B cell (primary cell): Measurements from ENCODE around the gene WDR48. TPM values are rescaled to one million over a fixed set of nuclear protein-coding genes. Genes with fewer than 3 reads are reported as not detected.

Experiments used
- ATAC-seq: fragments of 200-7000 bp; cut with Tn5 transposase; one replicate; pipeline ENCODE4 v1.10.0; 2021; ENCODE audit warnings: low read depth, mild to moderate bottlenecking, moderate number of reproducible peaks, moderate library complexity
- CTCF ChIA-PET: fragments of 350-600 bp; sonication (Branson Sonifier 250); formaldehyde crosslinking; loops from one replicate; lab custom pipeline; 2021; ENCODE audit warnings: antibody characterized with exemption, inconsistent platforms; lab: Charles Lee
- POLR2A ChIA-PET: fragments of 350-600 bp; sonication (Branson Sonifier 250); formaldehyde crosslinking; loops from one replicate; lab custom pipeline; 2021; ENCODE audit warnings: antibody characterized with exemption; lab: Charles Lee
- DNase-seq: peaks from one replicate; pipeline ENCODE4 v3.0.0; 2013
- H2AFZ ChIP-seq: 2 replicates; pipeline ENCODE4 v1.6.1; 2012; ENCODE audit warnings: mild to moderate bottlenecking, low read depth, low read length; ENCODE audit not compliant: insufficient read depth, poor library complexity, severe bottlenecking
- H3K27ac ChIP-seq, 2 donors: 1 replicate in 1 of 2; 2 replicates in 1 of 2; pipeline ENCODE4 v1.5.1; 2012 to 2013; ENCODE audit warnings: low read length in 2 of 2, mild to moderate bottlenecking in 2 of 2, moderate library complexity in 1 of 2
- H3K27me3 ChIP-seq, 4 experiments: fragments of 200-600 bp in 1 of 4; sonication (generic) in 1 of 4; replicated peaks in 1 of 4; 1 replicate in 2 of 4; 2 replicates in 2 of 4; pipeline versions ENCODE4 v1.6.1 to v1.7.0; 2013 to 2016; ENCODE audit warnings: low read length in 3 of 4, mild to moderate bottlenecking in 2 of 4, mixed read lengths in 1 of 4, moderate library complexity in 1 of 4; ENCODE audit not compliant: insufficient read depth in 4 of 4, control insufficient read depth in 3 of 4; ENCODE audit errors: control extremely low read depth in 1 of 4
- H3K36me3 ChIP-seq, 2 experiments: replicated peaks in 1 of 2; 1 replicate in 1 of 2; 2 replicates in 1 of 2; pipeline versions ENCODE4 v1.6.1 to v1.7.1; 2013; ENCODE audit warnings: low read length in 1 of 2; ENCODE audit not compliant: insufficient read depth in 2 of 2, control insufficient read depth in 1 of 2; ENCODE audit errors: control extremely low read depth in 1 of 2, extremely low read depth in 1 of 2
- H3K4me1 ChIP-seq, 2 donors: fragments of 200-600 bp in 1 of 2; sonication (generic) in 1 of 2; 1 replicate in 1 of 2; 2 replicates in 1 of 2; pipeline versions ENCODE4 v1.5.1 to v1.6.1; 2013 to 2017; ENCODE audit warnings: low read length in 2 of 2; ENCODE audit not compliant: control insufficient read depth in 2 of 2, insufficient read depth in 2 of 2
- H3K4me2 ChIP-seq: replicated peaks from 2 replicates; pipeline ENCODE3; 2012; ENCODE audit warnings: mild to moderate bottlenecking, low read depth, low read length; ENCODE audit not compliant: poor library complexity, severe bottlenecking
- H3K4me3 ChIP-seq, 5 experiments: fragments of 200-600 bp in 1 of 5; sonication (generic) in 1 of 5; 1 replicate in 3 of 5; 2 replicates in 2 of 5; pipeline versions ENCODE4 v1.5.1 to v1.7.0; 2011 to 2016; ENCODE audit warnings: low read length in 4 of 5, mild to moderate bottlenecking in 4 of 5, low read depth in 2 of 5, control low read depth in 1 of 5, moderate library complexity in 1 of 5; ENCODE audit not compliant: insufficient read depth in 1 of 5; ENCODE audit errors: control extremely low read depth in 1 of 5, extremely low read depth in 1 of 5
- H3K79me2 ChIP-seq: fragments of 200-600 bp; sonication (generic); one replicate; pipeline ENCODE4 v1.6.0; 2016; ENCODE audit warnings: low read length; ENCODE audit not compliant: control insufficient read depth, insufficient read depth
- H3K9ac ChIP-seq: fragments of 200-600 bp; sonication (generic); 2 replicates; pipeline ENCODE4 v1.6.1; 2017; ENCODE audit warnings: mild to moderate bottlenecking, low read length, moderate library complexity
- H3K9me3 ChIP-seq, 3 donors: one replicate each; pipeline versions ENCODE4 v1.6.1 to v1.7.1; 2013; ENCODE audit warnings: low read length in 2 of 3; ENCODE audit not compliant: control insufficient read depth in 2 of 3, insufficient read depth in 1 of 3; ENCODE audit errors: control extremely low read depth in 1 of 3
- H4K20me1 ChIP-seq: 2 replicates; pipeline ENCODE4 v1.6.0; 2012; ENCODE audit warnings: mild to moderate bottlenecking, low read length; ENCODE audit not compliant: insufficient read depth, control insufficient read depth, poor library complexity, severe bottlenecking
- H3K27ac Mint-ChIP-seq: one replicate; pipeline ENCODE4 v1.8.0; 2021; ENCODE audit warnings: mixed read lengths
- H3K27me3 Mint-ChIP-seq: one replicate; pipeline ENCODE4 v1.8.0; 2021; ENCODE audit warnings: mixed read lengths
- H3K4me1 Mint-ChIP-seq: one replicate; pipeline ENCODE4 v1.8.0; 2021; ENCODE audit warnings: mixed read lengths
- H3K4me3 Mint-ChIP-seq: one replicate; pipeline ENCODE4 v1.8.0; 2021; ENCODE audit warnings: mixed read lengths
- H3K9me3 Mint-ChIP-seq: one replicate; pipeline ENCODE4 v1.8.0; 2022; ENCODE audit warnings: mixed read lengths; ENCODE audit not compliant: insufficient read depth
- CTCF ChIP-seq: fragments of 200-600 bp; IDR thresholded peaks from one replicate; pipeline ENCODE4 v1.8.0; 2022; ENCODE audit warnings: antibody characterized with exemption, mild to moderate bottlenecking
- EZH2 ChIP-seq: IDR thresholded peaks from 2 replicates; pipeline ENCODE4 v1.6.1; 2012; ENCODE audit warnings: borderline replicate concordance, low read depth, mild to moderate bottlenecking, moderate library complexity, low read length; ENCODE audit not compliant: insufficient read depth, poor library complexity, severe bottlenecking
- WGBS: methylation state at CpG from one replicate; pipeline ENCODE4 v1.1.5; 2013; ENCODE audit warnings: missing lambda C conversion rate; ENCODE audit not compliant: insufficient coverage; 5-methylcytosine and 5-hydroxymethylcytosine counted together
- intact Hi-C: fragments of 100-400 bp; cut with micrococcal nuclease; formaldehyde crosslinking; loops from one replicate; pipeline ENCODE4 v1.10.0; 2022
- polyA plus RNA-seq: library from polyadenylated mRNA; depleted of rRNA; stranded (reverse); fragments of >200 nt; gene quantifications from 2 replicates; pipeline ENCODE4 v1.2.3, GENCODE V29; 2012
- total RNA-seq, 2 donors: library from RNA; stranded (reverse); fragments of 120-200 nt in 1 of 2; gene quantifications; 1 replicate in 1 of 2; 2 replicates in 1 of 2; pipeline versions ENCODE4 v1.2.3 to v1.2.4, GENCODE V29; 2013 to 2022

WDR48 gene
- total and polyA plus RNA-seq, 2 donors (not counting 1 experiment from before 2014, with no cell fraction given) = 20.8 to 68.6 TPM

GRCh38 chr3:39013289-39013688, 38.5 kb upstream of the WDR48 start:
- Histone ChIP-seq H3K9ac (no peak overlapping the region), H3K27ac (no peak overlapping the region), H2AFZ (no peak overlapping the region), H3K9me3 (no peaks in the 10 kb centered on the region), H3K79me2 (no peaks in the 10 kb centered on the region), H3K4me1 (no peaks in the 10 kb centered on the region), H3K36me3 (no peaks in the 10 kb centered on the region), H4K20me1 (no peaks in the 10 kb centered on the region), H3K4me2 (no peak overlapping the region), H3K4me3 (no peak overlapping the region), H3K27me3 (peaks cover 0 to 7% (median 0%) of the 10 kb centered on the region in 4 experiments)
- no peak overlapping the region for H3K27ac Mint-ChIP-seq
- 78% methylated on average over 2 of the region's 2 CpGs for WGBS
- ChIA-PET CTCF (no interaction called here), POLR2A (no interaction called here)
- H3K4me3 Mint-ChIP-seq = no peak overlapping the region
- H3K27me3 Mint-ChIP-seq = peaks cover 12% of the 10 kb centered on the region
- DNase-seq = no peak
- intact Hi-C loops = no loop called here
- TF ChIP-seq CTCF = no peak
- TF ChIP-seq EZH2 = no peak
- peaks cover 2% of the 10 kb centered on the region for H3K4me1 Mint-ChIP-seq
- H3K9me3 Mint-ChIP-seq = no peaks in the 10 kb centered on the region
- ATAC-seq = no peak

- POLR2A ChIA-PET = no interaction called here
- H3K27ac Mint-ChIP-seq = no peak overlapping the region
- no peak overlapping the region for H3K4me3 Mint-ChIP-seq
- Histone ChIP-seq H3K4me1 (no peaks in the 10 kb centered on the region), H3K27ac (no peak overlapping the region), H3K4me2 (no peak overlapping the region), H3K4me3 (no peak overlapping the region), H3K27me3 (peaks cover 0 to 11% (median 0%) of the 10 kb centered on the region in 4 experiments), H2AFZ (no peak overlapping the region), H3K79me2 (no peaks in the 10 kb centered on the region), H3K9ac (no peak overlapping the region), H3K36me3 (no peaks in the 10 kb centered on the region), H4K20me1 (no peaks in the 10 kb centered on the region), H3K9me3 (no peaks in the 10 kb centered on the region)
- peaks cover 14% of the 10 kb centered on the region for H3K27me3 Mint-ChIP-seq
- no peak for TF ChIP-seq CTCF
- no peak for TF ChIP-seq EZH2
- ATAC-seq (no peak), DNase-seq (no peak)
- 36% methylated on average over 1 of the region's 4 CpGs for WGBS
- H3K9me3 Mint-ChIP-seq = no peaks in the 10 kb centered on the region
- CTCF ChIA-PET = no interaction called here
- peaks cover 2% of the 10 kb centered on the region for H3K4me1 Mint-ChIP-seq
- intact Hi-C loops = no loop called here
Measured at GRCh38 chr3:39013921-39014509, 37.8 kb upstream of the WDR48 start.
